H4 (cell line): ENCODE data around the gene KCNJ14. TPM values are rescaled to one million over a fixed set of nuclear protein-coding genes. Genes with fewer than 3 reads are reported as not detected.
"Not testable (repeated sequence)": the region's sequence is repeated elsewhere in the genome, so short reads cannot be mapped to it uniquely, and the experiment has no call there.

Source experiments
- DNase-seq: peaks from one replicate; pipeline ENCODE4 v3.0.0-alpha.2; 2015; ENCODE audit warnings: low spot score
- total RNA-seq: library from RNA; depleted of rRNA; stranded (reverse); fragments of >200 nt; shearing (Covaris generic); gene quantifications from 2 replicates; pipeline ENCODE4 v1.2.3, GENCODE V29; 2014

KCNJ14 gene
- total RNA-seq, 1 experiment from 2014 or later = 0.41 TPM

DNA sequence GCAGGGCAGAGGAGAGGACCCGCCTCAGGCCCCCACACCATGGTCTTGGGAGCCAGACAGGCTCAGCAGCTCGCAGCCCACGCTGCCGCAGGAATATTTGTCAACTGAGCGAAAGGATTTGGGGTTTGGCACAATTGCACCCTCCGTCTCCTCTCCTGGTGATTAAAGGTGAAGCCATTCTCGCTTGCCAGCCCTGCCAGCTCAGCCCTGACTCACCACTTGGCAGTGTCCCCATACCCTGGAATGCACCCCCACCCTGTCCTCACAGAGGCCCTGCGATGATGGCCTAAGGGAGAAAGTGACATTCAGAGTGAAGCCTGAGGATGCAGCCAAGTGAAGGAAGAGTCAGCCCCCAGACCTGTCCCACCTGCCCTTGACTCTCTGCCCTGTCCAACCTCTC is 32.6 kb downstream of the KCNJ14 start:
- DNase-seq = peak; percentile 96

DNA sequence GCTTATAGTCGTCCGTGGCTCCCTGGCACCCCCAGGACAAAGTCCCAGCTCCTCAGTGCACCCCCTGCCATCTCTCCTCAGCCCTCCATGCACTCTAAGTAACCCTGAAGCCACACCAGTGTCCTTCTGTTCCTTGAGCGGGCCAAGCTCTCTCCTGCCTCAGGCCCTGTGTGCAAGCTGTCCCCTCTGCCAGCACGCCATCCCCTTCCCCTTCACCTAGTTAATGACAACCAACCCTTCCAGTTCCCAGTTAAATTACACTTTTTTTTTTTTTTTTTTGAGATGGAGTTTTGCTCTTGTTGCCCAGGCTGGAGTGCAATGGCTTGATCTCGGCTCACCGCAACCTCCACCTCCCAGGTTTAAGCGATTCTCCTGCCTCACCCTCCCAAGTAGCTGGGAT is 33.1 kb downstream of the KCNJ14 start:
- DNase-seq = not testable (repeated sequence)

DNA sequence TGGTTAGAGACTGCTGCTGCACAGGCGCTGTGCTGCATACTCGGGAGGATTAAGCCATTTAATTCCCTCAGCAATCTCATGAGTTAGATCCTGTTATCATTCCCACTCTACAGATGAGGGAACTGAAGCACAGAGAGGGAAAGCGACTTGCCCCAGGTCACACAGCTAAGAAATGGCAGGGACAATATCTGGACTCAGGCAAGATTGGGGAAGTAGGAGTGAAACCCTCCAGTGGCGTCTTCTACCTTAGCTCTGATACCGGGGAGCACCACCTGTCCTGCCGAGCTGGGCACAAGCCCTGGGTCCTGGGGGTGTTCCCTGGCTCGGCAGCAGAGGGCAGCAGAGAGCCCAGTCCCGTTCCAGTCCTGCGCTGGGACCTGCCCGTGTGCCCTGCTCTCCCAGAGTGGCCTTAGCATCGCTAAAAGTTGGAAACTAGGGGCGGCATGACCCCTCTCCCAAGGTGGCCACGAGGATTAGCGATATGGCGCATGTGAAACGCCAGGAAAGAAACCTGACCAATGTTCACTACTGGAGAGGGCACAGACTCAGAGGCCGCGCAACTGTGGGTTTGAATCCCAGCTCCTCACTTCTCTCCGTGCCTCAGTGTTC is 34.3 kb downstream of the KCNJ14 start:
- peak; percentile 70 for DNase-seq

DNA sequence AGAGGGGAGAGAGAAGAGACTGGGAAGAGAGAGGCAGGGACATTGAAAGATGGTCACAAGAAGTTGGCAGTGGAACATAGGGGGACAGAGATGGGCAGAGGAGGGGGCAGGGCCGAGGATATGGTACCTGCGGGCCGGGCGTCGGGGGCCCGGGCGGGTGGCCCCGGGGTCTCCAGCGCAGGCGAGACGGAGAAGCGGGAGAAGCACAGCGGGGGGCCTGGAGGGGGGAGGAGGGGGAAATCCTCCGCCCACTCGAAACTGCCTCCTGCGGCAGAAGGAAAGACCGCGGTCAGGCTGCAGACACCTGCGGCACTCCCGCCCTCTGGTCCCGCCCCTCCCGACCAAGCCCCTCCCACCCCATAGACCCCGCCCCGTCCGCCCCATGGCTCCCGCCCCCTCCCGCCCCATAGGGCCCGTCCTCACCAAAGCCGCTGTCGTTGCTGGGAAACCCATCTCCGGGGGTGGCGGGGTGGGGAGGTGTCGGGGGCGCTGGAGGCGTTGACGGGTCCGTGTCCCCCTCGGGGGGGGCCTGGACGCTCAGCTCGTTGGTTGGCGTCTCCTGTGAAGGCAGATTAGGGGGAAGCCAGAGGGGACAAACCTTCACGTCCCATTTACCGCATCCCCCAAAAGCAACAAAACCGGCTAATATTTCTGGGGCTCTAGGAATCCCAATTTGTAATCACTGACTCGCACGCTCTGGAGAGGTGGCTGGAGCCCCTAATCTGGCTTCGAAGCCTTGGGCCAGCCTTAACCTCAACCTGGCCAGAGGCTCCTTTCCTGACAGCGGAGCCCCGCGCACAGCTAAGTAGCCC is 35.8 kb downstream of the KCNJ14 start:
- DNase-seq = no peak

DNA sequence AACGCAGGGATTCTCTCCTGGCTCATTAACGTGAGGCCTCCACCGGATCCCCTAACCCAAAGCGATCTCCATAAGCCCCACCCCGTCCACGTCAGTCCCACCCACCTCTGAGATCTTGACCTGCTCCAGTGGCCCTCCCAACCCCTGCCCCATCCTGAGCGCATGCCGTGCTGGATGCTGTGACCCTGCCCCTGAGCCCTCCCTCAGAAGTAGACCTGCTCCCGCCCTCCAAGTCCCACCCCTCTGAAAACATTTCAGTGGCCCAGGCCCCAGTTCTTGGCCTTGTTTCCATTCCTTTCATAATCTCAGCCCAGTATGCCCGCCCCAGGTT is 36.4 kb downstream of the KCNJ14 start:
- DNase-seq = no peak

DNA sequence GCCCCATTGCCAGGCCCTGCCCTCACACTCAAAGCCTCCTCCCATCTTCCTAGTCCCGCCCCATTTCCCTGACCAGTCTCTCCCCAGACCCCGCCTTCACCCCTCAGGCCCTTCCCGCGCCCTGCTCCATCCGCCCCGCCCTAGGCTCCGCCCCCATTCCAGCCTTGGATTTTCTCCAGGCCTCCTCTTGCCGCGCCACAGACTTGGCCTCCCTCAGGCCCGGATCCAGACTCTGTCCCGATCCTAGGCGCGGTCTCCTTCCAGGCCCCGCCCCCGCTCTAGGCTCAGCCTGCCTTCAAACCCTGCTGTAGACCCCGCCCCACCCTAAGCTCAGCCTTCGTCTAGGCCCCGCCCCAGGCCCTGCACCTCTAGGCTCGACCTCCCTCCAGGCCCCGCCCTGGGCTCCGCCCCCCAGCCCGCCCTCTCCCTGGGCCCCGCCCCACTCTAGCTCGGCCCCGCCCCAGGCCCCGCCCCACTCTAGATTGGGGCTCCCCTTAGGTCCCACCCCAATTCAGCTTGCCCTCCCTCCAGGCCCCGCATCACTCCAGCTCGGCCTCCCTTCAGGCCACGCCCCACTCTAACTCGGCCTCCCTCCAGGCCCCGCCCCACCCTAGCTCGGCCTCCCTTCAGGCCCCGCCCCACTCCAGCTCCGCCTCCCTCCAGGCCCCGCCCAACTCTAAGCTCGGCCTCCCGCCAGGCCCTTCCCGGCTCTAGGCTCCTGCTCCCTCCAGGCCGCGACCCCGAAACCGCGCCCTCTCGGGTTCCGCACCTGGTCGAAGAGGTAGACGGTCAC is 37.7 kb downstream of the KCNJ14 start:
- DNase-seq = peak; percentile 70

DNA sequence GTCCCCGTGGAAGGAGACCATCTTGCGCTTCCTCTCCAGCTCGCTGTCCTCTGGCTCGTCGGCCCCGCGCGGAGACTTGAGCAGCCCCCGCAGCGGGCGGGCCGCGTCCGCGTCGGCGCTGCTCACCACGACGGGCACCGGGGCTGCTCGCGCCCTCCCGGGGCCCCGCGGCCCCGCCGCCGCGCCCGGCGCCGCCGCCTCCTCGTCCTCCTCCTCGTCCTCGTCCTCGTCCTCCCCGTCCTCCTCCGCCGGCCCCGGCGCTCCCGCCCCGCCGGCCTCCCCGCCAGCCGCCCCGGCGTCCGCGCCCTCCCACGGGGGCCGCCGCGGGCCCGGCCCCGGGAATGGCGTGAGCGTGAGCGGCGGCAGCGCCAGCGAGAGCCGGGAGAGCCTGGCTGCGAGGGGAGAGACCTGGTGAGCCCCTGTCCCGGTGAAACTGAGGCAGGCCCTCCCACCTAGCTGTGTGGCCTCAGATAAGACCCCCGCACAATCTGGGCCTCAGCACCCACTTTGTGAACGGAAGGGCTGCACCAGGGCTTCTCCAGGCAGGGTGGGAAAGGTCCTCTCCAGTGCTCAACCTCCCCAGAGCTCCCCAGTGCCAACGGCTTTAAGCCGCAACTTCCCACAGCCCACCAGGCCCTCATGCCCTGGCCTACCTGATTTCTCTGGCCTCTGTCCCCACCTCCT is 38.5 kb downstream of the KCNJ14 start:
- no peak for DNase-seq

DNA sequence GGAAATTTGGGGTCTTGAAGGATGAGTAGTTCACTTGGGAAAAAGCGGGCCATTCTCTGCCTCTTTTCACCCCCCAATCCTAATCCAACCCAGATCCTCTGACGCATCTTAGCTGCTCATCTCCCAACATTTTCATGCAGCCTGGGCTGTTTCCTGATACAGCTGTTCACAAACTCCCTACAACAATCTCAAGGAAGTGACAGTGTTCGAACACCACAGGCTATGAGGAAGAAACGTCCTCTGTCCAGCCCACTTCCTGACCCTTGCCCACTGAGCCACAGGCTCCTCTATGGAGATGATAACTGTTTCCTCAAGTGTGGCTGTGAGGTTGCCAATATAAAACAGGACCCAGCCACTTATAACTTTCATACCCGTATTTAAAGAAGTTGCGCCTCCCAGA is 40.0 kb downstream of the KCNJ14 start:
- no peak for DNase-seq

DNA sequence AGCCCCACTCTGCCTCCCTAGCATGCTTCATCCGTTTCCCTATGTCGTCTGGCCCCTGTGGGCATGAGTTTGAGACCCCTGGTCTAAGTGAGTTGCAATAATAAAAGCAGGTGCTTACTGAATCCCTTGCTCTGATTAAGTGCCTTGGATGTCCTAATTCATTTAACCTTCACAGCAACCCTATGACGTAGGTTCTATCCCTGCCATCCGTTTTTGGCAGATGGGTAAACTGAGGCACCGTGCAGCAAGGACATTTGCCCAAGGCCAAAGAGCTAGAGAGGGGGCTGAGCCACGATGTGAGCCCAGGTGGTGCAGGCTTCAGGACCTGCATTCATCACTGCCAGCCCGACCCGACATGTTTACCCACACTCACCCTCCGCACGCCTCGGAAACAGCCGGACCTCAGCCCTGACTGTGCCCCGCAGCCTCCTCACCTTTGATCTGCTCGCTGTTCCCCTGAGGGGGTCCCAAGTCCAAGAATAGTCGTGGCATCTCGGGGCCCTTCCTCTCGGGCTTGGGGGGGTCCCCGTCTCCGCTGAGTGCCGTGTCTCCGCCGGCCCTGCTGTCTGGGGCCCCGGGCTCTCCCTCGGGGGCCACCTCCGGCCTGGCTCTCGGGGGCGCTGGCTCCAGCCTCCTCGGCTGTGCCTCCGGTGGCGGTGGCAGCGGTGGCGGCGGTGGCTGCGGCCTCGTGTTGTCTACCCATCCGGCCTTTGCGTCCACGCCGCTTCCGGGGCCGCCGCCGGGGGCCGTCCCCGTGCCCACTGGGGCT is 41.8 kb downstream of the KCNJ14 start:
- DNase-seq = no peak

DNA sequence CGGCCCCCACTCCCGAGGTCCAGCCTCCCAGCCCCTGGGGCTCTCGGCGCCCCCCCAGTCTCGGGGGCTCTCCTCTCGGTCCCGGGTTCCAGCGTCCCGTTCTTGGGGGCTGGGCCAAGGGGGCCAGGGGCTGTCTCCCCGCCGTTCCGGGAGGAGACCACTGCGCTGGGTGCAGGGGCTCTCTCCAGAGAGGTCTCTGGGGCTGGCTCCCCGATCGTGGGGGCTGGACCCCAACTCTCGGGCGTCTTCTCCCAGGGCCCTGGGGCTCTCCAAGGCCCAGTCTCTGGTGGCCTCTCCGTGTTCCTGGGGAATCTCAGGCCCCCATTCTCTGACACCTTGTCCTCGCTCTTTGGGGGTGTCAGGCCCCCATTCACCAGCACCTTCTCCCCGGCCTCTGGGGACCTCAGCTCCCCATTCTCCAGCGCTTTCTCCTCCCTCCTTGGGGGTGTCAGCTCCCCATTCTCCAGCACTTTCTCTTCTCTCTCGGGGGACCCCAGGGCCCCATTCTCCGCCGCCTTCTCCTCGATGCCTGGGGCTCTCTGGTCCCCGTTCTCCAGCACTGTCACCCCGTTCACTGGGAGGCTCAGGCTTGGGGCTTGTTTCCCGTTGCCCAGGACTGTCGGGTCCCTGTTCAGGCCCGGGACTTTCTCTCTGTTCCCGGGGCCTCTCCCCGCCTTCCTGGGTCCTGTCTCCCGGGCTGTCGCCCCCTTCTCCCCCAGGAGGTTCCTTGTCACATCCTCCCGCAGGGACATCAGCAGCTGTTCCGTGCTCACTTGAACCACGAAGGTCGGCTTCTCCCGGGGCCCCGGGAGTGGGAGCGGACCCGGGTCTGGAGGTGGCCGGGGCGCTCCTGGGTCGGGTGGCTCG is 42.6 kb downstream of the KCNJ14 start:
- no peak for DNase-seq

DNA sequence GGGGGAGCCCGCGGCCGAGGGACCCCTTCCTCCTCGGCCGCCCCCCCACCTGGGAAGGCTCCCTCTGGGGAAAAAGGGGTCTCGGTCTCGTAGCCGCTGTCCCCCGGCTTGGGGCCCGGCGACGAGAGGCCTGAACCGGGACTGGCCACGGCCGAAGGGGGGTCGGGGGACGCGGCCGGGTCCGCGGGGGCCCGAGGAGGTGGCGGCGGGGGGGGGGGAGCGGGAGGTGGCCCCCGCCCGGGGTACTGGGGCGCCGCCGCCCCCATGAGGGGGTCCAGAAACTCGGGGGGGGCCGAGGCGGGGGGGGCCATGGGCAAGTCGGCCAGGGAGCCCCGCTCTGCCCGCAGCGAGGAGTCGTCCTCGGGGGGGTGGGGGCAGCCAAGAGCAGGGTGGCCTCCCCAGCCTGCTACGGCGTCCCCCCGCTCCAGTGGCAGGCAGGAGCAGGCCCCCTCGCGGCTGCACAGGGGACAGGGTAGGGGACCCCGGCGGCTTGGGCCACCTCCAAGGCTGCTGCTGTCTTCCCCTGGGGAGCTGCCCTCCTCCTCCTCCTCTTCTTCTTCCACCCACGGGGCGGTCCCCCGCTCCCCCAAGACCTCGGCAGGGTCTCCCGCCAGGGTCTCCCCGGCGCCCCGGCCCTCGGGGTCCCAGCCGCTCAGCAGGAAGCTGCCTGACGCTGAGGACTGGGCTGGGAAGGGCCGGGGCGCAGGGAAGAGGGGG is 43.4 kb downstream of the KCNJ14 start:
- DNase-seq = no peak

DNA sequence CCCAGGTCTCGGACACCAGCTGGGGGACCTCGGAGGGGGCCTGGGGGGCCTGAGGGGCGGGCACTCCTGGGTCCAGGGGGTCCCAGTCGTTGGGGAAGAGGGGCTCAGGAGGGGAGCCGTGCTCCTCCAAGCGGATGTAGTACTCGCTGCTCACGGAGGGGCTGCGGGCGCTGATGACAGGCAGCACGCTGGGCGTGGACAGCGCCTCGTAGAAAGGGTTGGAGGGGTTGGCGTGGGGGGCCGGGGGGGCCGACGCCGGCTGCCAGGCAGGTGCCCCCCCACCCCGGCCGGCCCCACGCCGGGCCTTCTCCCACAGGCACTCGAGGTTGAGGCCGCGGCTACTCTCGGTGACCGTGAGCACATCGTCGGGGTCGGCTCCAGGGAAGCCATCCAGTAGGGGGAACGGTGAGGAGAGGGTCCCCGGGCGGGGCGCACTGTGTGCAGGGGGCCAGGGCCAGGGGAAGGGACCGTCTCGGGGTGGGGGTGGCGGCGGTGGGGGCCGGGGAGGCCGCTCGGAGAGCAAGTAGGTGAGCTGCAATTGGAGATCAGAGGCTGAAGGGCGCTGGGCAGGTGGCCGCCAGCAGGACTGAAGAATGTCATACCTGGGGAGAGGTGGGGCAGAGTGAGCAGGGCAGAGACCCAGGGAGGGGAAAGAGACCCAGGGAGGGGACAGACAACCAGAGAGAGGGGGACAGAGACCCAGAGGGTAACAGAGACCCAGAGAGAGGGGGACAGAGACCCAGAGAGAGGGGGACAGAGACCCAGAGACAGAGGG is 44.1 kb downstream of the KCNJ14 start:
- DNase-seq = no peak

DNA sequence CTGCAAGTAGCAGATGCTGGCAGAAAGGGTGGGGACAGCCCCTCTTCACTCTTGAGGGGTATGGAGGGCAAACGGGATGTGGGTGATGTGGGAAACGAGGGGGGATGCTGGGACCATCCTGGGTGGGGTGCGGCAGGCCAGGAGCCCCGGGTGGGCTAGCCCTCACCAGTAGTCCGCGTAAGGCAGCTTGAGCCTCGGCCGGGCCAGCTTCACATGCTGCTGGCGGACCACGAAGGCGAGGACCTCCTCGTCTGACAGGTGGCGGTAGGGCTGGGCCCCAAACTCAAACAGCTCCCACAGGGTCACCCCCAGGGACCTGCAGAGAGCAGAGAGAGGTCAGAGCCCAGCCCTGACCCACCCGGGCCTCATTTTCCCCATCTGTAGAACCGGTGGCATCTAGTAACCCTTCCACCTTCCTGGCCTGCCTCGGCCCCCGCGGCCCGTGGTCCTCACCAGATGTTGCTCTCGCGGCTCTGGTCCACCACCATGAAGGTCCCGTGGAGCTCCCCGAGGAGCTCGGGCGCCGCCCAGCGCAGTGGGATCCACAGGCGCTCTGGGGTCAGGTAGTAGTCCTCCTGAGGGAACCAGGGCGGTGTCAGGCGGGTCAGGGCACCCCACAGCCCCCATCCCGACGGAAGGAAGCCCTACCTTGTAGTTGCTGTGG is 45.6 kb downstream of the KCNJ14 start:
- peak; percentile 4 for DNase-seq

DNA sequence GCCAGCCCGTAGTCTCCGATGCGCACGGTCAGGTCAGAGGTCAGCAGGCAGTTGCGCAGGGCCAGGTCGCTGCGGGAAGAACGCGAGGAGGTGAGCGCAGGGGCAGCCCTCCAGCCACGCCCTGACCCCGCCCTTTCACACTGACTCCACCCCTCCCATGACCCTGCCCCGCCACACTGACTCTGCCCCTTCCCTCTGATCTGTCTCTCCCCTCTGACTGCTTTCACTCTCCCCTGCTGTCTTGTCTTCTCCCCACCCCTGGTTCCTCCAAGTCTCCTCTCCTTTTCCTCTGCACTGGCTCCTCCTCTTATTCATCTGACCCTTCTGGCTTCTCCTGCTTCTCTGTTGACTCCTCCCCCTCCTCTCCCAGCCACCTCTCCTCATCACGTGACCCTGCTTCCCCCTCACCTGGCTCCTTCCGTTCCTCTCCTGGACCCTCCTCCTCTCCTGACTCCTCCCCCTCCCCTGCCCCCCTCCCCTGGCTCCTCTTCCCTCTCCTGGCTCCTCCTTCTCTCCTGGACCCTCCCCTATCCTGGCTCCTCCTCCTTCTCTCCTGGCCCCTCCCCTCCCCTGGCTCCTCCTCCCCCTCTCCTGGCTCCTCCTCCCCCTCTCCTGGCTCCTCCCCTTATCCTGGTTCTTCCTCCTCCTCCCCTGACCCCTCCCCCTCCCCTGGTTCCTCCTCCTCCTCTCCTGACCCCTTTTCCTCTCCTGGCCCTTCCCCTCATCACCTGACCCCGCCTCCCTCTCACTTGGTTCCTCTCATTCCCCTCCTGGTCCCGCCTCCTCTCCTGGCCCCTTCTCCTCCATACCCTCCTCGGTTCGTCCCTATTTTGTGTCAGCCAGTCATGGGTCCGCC is 46.3 kb downstream of the KCNJ14 start:
- peak; percentile 39 for DNase-seq

DNA sequence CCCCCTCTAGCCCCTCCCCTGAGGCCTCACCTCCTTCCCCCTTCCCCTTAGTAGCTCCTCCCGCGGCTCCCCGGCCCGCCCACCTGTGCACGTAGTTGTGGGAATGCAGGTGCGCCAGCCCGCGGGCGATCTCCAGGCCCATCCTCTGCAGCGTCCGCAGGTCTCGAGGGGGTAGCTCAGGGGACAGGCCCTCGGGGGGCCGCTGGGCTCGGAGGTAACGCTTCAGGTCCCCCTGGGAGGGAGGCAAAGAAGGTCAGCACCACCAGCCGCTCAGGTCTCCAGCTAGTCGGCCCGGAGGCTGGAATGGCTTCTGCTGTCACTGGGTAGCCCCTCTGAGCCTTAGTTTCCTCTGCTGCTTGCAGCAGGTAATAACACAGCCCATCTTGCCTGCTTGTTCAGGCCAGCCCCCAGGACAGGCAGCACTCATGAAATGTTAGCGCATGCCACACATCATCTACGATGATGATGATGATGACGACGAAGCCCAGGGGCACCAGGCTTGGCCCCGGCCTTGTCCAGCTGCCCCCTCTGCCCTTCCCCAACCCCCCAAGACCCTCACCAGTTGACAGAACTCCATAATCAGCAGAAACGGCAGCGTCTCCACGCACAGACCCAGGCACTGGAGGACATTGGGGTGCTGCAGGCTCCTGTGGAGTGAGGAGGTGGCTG is 47.1 kb downstream of the KCNJ14 start:
- peak; percentile 2 for DNase-seq

DNA sequence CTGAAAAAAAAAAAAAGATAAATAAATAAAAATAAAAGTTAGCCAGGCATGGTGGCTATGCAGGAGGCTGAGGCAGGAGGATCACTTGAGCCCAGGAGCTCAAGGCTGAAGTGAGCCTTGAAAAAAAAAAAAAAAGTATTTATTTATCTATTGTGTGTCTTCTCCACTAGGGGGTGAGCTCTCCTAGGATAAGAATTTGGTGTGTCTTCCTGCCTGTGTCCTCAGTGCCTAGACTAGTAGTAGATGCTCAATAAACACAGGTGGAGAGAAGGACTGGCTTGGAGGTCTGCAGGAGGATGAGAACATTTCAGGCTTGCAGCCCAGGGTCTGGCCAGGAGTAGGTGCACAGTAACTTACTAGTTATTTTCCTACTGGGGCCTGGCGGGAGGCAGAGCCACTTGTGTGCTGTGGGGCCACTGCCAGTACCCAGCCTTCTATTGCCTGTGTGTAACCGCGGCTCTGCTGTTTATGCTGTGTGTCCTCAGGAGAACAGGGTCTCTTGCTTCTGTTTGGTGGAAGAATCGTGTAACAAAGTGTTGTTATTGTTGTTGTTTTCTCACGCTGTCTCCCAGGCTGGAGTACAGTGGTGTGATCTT is 50.9 kb downstream of the KCNJ14 start:
- DNase-seq = peak; percentile 72
